NCI-H345 (cell line): ENCODE measurements around the gene ZDHHC11B.
"Not testable (repeated sequence)": the region's sequence is repeated elsewhere in the genome, so short reads cannot be mapped to it uniquely, and the experiment has no call there.

Experiments
- DNase-seq: peaks from one replicate; lab custom pipeline; 2025; lab: John Stamatoyannopoulos, UW

ZDHHC11B gene

DNA sequence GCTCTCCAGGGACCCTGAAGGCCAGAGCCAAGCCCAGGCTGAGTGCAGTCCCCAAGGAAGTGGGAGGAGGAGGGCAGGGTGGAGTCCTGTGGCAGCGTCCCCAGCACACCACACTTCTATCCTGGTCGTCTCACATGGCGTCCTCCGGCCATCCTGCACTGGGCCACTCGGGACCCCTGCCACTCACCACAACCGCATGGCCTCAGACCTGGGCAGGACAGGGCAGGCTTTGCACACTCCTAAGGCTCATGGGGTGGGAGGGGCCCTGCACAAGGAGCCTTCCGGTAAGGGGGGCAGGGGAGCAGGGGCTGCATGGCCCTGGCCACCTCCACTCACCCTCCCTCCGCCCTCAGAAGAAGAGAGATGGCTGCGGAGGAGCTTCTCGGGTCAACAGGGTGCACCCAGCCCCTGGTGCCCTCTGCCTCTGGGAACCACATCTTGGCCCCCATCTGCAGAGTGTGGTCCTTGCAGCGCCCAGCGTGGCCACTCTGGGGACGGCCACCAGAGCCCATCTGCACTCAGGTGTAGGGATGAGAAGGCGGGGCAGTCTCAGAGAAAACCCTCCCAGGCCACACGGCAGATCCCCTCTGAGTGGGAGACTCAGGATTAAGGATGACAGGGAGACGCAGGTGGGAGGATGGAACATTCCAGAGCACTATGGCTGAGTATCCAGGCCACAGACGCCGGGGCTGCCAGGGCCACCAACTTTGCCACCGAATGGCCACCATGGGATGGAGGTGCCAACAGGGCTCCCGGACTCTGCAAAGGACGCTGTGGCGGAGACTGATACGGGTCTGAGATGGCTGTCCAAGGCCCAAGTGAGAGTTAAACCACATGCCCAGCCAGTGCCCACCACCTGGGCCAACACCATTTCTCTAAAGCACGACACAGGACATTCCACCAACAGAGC is 99.0 kb downstream of the ZDHHC11B start:
- no peak for DNase-seq

DNA sequence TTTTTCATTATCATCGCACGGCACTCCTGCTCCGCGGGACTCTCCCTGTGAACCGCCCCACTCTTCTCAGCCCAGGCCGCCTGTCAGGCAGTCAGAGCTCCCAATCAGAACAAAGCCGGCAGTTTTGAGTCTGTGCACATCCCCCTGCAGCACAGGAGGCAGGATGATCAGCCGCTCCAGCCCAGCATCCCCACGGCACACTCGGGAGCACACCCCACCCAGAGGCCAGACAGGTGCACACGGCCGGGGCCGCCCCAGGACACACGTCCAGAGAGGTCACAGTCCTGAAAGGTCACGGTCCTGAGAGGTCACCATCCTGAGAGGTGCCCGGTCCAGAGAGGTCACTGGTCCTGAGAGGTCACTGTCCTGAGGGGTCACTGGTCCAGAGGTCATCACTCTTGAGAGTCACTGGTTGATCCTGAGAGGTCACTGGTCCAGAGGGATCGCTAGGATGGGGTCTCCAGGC is 99.7 kb downstream of the ZDHHC11B start:
- no peak for DNase-seq

DNA sequence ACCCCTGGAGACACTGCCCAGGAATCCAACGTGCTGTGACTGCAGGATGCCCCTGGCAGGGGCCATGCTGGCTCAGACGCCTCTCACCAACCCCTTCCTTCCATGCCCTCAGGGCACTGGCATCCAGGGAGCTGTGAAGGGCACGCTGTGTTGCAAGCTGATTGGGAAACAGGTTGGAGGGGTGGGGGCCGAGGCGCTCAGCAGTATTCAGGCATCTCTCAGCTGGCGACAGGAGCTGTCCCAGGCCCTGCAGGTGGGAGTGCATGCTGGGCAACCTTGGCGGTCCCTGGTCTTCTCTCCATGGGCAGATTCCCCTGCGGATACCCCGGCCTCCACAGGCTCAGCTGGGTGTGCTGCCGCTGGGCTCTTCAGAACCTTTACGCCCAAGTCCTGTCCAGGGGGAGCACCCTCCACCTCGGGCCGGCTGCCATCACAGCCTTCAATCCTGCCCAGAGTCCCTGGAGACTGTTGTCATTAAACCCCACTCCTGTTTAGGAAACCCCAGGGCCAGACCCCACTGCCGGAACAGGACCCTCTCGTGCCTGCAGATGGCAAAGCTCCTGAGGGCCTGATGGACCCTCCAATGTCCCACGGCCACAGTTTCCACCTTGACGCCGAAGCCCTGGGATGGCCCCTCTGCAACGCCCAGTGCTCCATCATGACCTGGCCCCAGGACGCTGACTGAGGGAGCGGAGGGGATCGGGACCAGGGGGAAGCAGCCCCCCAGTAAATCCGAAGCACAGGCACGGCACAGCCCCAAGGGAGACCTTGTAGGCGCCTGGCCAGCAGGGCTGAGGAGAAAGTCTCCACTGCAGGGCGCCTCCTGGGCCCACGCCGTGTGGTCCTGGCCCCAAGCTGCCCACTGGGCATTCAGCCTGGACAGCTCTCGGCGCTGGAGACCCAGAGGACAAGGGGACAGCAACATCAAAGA is 100.7 kb downstream of the ZDHHC11B start:
- DNase-seq: peak; percentile 80

DNA sequence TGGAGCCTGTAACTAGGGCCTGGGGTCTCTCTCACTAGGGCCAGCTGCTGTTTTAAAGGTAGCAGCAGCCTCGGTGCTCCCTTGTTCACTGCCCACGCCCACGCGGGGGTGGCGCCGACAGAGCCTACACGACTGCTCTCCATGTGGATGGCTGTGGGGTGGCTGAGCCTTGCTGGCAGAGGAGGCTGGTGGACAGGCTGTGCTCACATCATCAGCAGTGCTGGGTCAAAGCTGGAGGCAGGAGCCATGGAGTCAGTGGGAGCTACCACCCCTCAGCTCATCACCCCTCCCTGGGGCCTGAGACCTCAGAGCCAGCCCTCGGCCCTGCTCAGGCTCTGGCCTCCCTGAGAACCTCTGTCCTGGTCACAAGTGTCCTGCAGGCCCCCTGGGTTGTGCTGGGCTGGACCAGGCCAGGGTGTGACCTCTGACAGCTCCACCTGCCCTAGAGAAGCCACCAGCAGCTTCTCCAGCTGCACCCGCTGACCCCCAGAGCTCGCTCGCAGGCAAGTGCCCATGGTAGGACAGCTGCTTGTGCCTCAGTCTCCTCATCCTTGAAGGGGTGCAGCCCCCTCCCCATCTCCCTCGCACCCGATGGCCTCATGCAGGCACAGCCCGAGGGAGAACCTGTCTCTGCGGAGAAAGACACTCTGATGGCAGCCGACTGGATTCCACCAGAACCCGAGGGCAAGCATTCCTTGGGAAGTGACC is 101.7 kb downstream of the ZDHHC11B start:
- DNase-seq: not testable (repeated sequence)

DNA sequence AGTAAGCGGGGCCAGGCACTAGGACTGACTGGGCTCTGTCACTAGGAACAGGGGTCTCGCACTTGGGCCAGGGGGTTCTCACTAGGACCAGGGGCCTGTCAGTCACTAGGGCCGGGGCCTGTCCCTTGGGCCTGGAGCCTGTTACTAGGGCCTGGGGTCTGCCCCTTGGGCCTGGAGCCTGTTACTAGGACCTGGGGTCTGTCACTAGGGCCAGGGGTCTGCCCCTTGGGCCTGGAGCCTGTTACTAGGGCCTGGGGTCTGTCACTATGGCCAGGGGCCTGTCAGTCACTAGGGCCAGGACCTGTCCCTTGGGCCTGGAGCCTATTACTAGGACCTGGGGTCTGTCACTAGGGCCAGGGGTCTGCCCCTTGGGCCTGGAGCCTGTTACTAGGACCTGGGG is 102.3 kb downstream of the ZDHHC11B start:
- DNase-seq: not testable (repeated sequence)

DNA sequence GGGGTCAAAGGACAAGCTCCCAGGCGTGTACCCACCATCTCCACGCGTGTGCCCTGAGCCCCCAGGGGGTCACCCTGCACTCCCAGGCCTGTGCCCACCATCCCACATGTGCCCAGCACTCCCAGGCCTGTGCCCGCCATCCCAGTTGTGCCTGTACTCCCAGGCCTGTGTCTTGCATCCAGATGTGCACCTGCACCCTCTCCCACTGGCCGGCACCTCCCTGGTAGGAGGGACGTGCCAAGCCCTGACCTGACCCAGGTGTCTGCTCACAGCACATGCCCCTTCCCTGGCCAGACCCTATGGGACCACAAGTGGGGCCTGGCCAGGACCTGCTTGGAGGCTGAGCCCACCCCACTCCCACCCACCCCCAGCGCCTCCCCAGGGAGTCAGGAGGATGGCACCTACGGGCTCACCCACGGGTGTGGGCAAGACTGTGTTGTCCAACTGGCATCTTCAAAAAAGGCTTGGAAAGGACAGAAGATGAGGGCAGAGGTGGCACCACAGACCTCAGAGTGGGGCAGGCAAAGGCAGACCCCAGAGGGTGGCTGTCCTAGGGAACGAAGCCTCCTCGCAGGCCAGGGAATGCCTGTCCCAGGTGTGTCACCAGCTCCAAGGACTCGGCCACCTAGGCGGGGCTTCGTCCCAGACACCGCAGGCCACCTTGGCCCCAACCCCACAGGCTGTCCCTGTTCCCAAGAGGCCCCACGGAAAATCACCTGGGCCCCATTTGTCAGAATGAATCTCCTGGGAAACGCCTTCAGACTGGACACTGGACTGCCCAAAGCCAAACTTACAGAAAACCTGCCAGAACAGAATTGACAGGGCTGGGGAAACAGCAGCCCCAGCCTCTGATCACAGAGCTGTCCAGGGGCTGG is 103.0 kb downstream of the ZDHHC11B start:
- not testable (repeated sequence) for DNase-seq

DNA sequence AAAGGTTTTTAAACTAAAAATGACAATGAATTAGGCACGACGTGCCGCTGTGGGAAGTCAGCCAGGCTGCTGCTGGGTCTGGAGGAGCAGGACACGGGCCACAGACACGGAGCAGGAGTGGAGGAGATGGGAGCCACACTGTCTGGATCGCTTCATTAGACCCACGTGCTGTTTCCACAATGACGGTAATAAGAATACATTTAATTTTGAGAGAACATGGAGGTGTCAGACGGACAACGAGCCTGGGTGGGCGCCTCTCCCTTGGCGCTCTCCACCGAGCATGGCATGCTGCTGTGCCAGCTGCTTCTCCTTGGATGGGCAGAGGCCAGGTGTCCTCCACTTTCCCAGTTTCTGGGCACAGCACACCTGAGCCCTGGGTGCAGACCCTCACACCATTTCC is 103.7 kb downstream of the ZDHHC11B start:
- DNase-seq: not testable (repeated sequence)

DNA sequence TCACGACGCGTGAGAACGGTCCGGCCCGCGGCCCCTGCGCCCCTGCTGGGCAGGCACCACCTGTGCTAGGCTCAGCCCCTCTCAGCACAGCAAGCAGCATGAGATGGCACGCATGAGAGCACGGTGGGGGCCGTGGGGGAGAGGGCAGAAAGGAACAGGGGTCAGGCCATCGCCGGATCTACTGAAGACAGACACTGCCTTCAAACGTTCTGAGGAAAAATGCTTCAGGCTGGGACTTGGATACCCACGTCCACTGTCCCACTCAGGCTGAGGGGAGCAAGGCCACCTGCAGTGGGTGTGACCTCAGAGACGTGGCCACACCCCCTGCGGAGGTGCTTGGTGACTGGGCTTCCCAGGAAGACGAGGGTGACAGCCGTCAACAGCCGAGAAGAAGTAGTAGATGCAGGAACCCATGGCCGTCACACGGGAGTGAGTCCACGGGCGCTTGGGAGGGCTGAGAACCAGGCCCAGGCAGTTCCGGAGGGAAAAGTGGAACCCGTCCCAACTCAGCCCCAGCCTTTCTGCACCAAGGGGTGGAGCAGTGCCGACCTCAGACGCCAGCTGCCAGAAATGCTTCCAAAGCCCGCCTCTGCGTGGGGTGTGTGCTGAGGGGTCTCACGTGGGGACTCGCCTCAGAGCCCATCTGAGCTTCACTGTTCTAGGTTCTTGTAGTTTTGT is 104.3 kb downstream of the ZDHHC11B start:
- not testable (repeated sequence) for DNase-seq

DNA sequence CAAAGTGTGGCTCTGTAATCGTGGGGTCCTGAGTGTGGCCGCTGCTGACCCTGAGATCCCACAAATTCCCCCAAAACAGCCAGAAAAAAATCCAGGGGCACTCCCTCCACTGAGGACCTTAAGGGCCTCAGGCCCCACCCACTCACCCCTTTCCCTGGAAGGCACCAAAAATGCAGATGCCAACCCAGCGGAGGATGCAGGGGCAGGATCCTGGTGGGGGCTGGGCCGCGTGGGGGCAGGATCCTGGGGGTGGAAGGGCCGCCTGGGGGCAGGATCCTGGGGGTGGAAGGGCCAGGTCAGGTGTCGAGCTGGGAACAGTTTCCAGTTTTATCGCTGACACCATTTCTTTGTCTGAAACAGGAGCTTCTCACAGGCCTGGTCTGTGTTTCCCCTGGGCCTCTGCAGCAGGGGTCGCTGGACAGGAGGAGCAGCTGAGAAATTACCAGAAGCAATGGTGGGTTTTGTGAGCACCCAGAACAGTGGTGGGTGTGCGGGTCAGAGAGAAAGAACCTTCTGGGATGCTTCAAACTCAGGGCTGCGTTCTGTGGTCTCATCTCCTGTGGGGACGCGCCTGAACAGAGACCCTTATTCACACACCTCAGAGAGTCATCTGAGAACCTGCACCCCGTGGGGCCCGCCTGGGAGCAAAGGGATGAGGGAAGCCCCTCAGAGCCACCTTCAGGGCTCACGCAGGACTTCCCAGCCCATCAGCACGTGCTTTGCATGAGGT is 105.2 kb downstream of the ZDHHC11B start:
- not testable (repeated sequence) for DNase-seq

DNA sequence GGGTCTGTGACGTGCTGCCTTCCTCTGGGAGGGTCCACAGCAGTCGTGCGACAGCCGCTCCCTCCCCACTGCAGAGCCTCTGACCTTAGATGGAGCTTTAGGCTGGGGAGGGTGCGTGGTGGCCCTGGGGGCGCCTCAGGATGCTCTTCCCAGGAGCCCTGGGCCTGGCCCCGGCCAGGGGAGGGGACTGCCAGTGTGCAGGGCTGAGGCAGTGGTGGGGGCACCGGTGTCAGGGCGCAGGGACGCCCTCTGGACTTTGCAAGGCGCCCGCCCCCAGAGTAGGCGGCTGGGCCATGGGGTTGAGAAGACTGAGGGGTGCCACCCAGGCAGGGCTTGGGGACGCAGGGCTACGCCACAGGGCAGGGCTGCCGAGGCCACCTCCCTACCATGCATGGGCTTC is 106.0 kb downstream of the ZDHHC11B start:
- not testable (repeated sequence) for DNase-seq

DNA sequence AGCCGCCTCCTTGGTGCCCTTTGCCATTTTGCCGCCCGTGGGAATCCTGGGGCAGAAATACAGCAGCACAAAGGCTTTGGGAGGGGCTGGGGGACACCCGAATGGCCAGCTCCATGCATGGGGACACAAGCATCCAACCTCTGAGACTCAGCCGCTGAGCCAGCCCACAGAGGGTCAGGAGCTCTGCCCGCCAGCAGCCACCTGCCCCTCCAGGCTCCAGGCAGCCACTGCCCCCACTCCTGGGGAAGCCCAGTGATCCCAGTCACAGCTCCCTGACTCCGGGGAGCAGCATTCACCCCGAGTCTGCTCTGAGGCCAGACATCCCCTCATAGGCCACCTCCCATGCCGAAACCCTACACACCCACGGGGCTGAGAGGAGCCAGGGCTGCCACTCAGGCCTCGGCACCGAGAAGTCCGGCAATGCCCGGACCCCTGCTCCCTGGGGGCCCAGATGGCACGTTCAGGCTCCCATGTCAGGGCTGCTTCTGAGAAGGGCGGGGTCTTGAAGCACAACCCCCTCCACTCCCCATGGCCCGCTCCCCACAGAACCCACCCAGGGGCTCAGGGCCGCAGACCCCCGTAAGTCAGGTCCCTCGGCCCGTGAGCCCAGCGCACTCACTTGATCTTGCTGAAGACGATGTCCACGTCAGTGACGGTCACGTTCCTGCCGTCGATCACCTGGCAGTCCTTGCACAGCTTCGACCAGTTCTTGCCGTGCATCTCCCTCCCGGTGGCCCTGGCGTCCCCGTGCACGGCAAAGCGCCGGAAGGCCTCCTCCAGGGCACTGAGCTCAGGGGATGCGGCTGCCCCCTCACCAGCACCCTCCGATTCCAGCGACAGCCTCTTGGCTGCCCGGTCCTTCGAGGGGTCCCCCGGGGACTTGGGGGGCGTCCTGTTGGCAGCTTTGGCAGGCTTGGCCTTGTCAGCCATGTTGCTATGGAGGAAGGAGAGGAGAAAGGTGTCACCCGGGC is 107.1 kb downstream of the ZDHHC11B start:
- DNase-seq: no peak

DNA sequence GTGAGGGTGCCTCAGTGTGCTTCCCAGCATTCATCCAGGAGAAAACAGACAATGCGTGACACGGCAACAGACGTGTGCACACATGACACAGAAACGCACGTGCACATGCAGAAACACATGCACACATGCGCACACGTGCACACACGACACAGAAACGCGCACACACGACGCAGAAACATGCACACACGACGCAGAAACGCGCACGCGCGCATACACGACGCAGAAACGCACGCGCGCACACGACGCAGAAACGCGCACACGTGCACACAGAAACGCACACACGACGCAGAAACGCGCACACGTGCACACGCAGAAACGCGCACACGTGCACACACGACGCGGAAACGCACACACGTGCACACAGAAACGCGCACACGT is 107.8 kb downstream of the ZDHHC11B start:
- no peak for DNase-seq

DNA sequence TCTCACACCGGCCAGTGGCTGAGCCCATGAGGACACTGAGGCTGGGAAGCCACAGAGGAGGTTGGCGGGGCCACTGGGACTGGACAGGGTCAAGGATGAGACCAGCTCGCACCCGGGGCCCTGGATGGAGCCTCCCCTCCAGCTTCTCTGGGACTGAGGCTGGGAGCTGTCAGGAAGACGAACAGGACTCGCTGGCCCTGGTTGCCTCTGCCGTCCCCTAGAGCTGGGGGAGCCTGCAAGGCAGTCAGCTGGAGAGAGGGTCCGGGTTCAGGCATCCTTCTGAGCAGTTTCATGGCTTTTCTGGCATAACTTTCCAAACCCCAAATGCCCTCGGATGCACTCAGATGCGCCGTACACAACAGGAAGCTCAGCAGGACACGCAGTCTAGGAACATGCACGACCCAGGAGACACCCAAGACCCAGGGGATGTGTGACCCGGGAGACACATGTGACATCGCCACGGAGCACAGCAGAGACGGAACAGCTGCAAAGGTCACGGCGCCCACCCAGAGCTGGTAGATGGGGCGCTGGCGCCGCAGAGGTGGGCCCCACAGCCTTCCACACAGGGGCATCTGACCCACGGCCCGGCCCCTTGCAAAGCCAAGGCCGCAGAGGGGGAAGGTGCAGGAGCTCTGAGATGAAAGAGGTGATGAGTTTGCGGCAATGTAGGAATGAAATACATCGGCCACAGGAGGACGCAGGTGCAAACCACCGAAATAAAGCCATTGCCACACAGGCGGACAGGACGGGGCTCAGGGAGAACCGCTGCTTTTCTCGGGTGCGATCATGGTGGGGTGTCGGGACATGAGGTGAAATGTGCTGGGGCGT is 108.4 kb downstream of the ZDHHC11B start:
- no peak for DNase-seq

DNA sequence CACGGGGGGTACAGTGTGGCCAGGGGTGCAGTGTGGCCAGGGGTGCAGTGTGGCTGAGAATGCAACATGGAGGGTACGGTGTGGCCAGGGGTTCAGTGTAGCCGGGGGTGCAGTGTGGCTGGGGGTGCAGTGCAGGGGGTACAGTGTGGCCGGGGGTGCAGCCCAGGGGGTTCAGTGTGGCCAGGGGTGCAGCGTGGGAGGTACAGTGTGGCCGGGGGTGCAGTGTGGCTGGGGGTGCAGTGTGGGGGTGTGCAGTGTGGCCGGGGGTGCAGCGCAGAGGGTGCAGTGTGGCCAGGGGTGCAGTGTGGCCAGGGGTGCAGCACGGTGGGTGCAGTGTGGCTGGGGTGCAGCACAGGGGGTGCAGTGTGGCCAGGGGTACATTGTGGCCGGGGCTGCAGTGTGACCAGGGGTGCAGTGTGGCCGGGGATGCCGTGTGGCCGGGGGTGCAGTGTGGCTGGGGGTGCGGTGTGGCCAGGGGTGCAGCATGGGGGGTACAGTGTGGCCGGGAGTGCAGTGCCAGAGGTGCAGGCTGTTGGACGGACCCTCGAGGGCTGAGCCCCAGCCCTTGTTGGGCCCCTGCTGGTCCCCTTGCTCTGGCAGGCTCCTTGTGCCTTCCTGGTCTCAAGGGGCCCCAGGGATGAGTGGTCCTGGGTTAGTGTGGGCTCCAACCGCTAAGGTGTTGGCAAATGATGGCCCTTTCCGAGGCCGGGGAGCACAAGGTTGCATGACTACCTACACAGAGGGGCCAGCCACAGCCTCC is 109.2 kb downstream of the ZDHHC11B start:
- DNase-seq: no peak

DNA sequence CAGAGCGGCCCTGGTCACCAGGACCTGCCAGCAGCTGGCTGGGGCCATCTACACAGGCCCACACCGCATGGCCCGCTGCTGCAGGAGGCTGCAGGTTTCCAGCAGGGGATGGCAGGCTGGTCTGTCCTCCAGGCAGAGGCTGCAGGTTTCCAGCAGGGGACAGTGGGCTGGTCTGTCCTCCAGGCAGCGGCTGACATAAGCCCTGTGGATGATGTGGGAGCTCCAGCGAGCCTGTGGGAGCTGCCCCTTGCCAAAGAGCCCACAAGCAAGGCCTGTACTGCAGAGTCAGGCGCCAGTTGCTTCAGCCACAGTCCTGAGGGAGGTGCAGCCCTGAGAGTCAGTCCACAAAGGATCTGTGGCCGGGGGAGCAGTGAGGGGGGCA is 109.9 kb downstream of the ZDHHC11B start:
- no peak for DNase-seq

DNA sequence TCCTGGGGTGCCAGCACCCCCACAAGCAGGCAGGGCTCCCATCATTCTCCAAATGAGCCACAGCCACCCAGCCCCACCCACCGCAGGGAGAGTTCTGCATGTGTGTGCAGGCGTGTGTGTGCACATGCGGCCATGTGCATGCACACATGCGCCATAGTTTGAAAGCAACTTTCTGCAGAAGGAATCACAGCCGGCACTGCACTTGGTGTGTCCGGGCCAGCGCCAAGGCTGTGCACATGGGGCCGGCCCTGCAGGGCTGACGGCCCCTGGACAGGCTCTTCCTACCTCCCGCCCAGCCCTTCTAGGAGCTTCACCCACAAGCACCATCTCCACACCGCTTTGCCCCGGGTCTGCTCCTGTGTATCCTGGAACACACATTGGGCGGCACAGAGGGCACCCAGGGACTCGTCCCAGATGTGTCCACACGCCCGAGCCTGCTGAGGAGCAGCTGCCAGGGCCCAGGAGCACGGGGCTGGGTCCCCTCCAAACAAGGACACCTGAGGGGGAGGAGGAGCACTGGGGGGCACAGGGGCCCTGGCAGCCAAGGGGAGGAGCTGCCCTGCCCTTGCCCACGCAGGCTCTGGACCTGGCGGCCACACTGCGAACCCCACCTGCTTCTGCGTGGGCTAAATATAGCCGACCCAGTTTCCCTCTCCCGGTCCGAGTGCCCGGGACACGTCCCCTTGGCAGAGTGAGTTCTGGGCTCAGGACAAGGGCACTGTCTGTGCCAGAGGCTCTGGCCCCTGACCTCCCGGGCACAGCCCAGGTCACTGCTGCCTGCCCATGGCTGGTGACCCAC is 110.5 kb downstream of the ZDHHC11B start:
- peak; percentile 21 for DNase-seq
